SK-N-SH (cell line): ENCODE measurements around the gene DAB2IP.

Source experiments
- CTCF ChIP-seq: fragments of 200-600 bp; sonication (generic); IDR thresholded peaks from 2 replicates; pipeline ENCODE4 v1.6.1; 2017; ENCODE audit warnings: antibody characterized with exemption, mild to moderate bottlenecking, moderate library complexity
- EP300 ChIP-seq, 2 experiments: IDR thresholded peaks; 2 replicates each; pipeline versions ENCODE4 v1.4.0 to v1.6.1; 2012; ENCODE audit warnings: borderline replicate concordance in 1 of 2, low read depth in 1 of 2, low read length in 1 of 2
- IRF3 ChIP-seq: fragments of 150-350 bp; IDR thresholded peaks from 2 replicates; pipeline ENCODE4 v1.6.1; 2016; ENCODE audit warnings: mild to moderate bottlenecking, low read depth, low read length
- RAD21 ChIP-seq: IDR thresholded peaks from 2 replicates; pipeline ENCODE4 v1.6.1; 2012; ENCODE audit warnings: mild to moderate bottlenecking, low read length
- RXRA ChIP-seq: IDR thresholded peaks from 2 replicates; pipeline ENCODE4 v1.4.0; 2012; ENCODE audit warnings: low read depth, mild to moderate bottlenecking, borderline replicate concordance
- TEAD4 ChIP-seq: IDR thresholded peaks from 2 replicates; pipeline ENCODE4 v1.4.0; 2012; ENCODE audit warnings: mild to moderate bottlenecking, borderline replicate concordance; ENCODE audit not compliant: insufficient read depth

- no peak for TF ChIP-seq TEAD4
- TF ChIP-seq EP300 (IDR thresholded peaks at IDR 0.05; ENCODE audit: borderline replicate concordance in 1 of 2, low read depth in 1 of 2, low read length in 1 of 2), result no peak
- no peak for TF ChIP-seq CTCF
- no peak for TF ChIP-seq IRF3
- TF ChIP-seq RXRA, result no peak
- TF ChIP-seq RAD21, result no peak
Measured at GRCh38 chr9:121814594-121814993, 163.2 kb downstream of the DAB2IP start.
